GM18505 (cell line): ENCODE results near the gene PLCXD1.
A peak's percentile ranks its signal among the peaks of the same experiment; 100 is the strongest.
"Not testable (repeated sequence)": the region's sequence is repeated elsewhere in the genome, so short reads cannot be mapped to it uniquely, and the experiment has no call there.

ENCODE experiments used
- ATAC-seq: cut with Tn5 transposase; IDR thresholded peaks from one replicate; pipeline ENCODE4 v1.9.1; 2021; ENCODE audit not compliant: unreplicated experiment
- POLR2A ChIP-seq: IDR thresholded peaks from 4 replicates; pipeline ENCODE4 v1.6.1; 2011; ENCODE audit warnings: borderline replicate concordance; ENCODE audit not compliant: insufficient read depth, insufficient read length; ENCODE audit errors: extremely low read depth

Gene PLCXD1

DNA sequence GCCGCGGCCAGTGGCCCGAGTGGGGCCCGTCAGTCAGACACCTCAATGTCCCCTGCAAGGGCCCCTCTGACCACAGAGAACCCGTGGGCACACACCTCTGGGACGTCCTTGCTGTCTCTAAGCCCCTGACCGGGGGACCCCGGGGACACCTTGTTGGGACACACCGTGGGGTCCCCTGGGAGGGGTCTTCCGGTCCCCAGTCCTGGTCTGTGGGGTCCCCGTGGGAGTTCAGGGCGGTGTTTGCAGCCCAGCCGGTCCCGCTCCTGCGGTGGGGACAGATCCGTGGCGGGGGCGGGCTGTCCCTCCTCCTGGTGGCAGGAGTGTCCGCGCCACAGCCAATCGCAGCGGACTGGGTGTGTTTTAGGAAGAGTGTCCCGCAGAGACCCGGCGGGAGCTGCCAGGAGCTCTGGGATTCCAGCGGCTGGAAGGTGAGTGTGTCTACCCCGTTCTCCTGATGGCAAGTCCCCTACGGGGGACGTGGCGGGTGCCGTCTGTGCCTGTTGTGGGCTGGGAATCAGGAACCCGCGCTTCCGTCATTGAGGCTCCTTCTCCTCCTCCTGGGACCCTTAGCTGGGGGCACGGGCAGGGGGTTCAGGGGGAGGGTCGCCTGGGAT, 5.1 kb upstream of the PLCXD1 start:
- peak; percentile 67 for ATAC-seq
- no peak for TF ChIP-seq POLR2A

GRCh38 chrX:276581-277201, 4.5 kb upstream of the PLCXD1 start:
- no peak for ATAC-seq
- no peak for TF ChIP-seq POLR2A

GRCh38 chrX:279757-280604, 1.2 kb upstream of the PLCXD1 start:
- ATAC-seq, result not testable (repeated sequence)

- ATAC-seq, result not testable (repeated sequence)
These were observed 459 bp upstream of the PLCXD1 start for GRCh38 chrX:280722-281121.

- not testable (repeated sequence) for ATAC-seq
These were observed 960 bp downstream of the PLCXD1 start for GRCh38 chrX:282000-282681.

DNA sequence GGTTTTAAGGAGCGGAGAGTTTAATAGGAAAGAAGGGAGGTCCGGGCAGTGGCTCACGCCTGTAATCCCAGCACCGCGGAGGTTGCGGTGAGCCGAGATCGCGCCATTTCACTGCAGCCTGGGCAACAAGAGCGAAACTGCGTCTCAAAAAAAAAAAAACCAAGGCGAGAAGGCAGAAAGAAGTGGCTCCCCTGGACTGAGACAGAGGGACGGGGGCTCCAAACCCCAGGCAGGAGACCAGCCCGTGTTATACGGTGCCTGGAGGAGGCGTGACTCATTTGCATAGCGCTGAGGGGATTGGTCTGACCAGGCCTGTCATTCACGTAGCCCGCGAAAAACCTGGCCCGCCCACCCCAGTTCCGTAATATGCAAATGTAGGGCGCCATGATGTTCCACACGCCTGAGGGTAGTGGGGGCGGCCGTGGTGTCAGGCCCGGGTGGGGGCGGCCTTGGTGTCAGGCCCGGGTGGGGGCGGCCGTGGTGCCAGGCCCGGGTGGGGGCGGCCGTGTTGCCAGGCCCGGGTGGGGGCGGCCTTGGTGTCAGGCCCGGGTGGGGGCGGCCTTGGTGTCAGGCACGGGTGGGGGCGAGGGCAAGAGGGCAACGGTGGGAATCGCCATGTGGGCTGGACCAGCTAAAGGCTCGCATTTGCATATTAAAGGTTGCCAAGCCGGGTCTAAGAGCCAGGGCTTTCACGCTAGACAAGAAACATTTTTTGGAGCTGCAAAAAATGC, 2.1 kb downstream of the PLCXD1 start:
- peak; percentile 97 for ATAC-seq
- TF ChIP-seq POLR2A, result peak; percentile 68

DNA sequence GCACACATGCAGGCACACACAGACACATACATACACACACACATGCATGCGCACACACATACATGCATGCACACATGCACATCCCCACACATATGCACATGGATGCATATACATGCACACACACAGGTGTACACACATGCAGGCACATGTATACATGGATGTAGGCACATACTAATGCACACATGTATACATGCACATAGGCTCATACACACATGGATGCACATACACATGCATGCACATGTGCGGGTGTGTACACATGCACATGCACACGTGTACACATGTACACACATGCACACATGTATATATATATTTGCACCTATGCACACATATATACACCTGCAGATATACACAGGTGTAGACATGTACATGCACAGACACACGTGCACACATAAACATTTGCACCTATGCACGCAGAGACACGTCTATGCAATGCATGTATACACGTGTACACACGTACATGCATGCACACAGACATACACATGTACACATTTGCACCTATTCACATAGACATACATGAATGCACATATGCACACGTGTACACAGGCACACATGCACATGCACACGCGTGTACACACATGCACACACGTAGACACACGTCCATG, 4.0 kb downstream of the PLCXD1 start:
- TF ChIP-seq POLR2A, result no peak
- ATAC-seq, result no peak

DNA sequence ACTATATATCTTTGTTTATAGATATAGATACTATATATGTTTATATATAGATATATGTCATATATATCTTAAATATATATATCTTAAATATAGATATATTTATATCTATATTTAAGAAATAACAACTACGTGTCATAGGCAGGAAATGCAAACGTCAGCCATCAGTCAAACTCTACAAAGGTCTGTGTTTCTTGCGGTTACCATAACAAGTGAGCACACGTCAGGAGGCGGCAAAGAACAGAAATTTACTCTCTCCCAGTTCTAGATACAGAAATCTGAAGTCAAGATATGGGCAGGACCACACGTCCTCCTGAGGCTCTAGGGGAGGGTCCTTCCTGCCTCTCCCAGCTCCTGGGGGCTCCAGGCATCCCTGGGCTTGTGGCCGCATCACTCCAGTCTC, 6.5 kb downstream of the PLCXD1 start:
- no peak for TF ChIP-seq POLR2A

GRCh38 chrX:288561-288991, 7.4 kb downstream of the PLCXD1 start:
- no peak for ATAC-seq
- TF ChIP-seq POLR2A, result no peak

More for the DNA sequence above, 6.5 kb downstream of the PLCXD1 start:
- no peak for ATAC-seq

DNA sequence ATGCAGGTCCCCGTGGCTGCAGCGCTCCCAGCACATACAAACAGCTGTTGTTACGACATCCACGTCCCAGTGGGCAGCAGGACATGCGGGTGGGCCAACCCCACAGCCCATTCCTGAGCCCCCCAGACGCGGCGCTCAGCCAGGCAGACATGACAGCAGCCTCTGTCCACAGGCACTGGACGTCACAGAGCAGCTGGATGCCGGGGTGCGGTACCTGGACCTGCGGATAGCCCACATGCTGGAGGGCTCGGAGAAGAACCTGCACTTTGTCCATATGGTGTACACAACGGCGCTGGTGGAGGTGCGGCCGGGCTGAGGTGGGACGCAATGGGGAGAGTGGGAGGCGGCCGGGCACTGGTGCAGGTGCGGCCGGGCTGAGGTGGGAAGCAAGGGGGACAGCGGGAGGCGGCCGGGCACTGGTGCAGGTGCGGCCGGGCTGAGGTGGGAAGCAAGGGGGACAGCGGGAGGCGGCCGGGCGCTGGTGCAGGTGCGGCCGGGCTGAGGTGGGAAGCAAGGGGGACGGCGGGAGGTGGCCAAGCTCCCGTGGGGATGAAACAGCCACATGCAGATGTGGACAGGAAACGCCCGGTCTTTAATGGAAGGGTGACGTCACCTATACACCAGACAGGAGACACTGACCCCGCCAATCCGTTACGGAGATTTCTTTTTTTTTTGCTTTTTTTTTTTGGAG, 9.4 kb downstream of the PLCXD1 start:
- TF ChIP-seq POLR2A, result no peak
- ATAC-seq, result no peak

DNA sequence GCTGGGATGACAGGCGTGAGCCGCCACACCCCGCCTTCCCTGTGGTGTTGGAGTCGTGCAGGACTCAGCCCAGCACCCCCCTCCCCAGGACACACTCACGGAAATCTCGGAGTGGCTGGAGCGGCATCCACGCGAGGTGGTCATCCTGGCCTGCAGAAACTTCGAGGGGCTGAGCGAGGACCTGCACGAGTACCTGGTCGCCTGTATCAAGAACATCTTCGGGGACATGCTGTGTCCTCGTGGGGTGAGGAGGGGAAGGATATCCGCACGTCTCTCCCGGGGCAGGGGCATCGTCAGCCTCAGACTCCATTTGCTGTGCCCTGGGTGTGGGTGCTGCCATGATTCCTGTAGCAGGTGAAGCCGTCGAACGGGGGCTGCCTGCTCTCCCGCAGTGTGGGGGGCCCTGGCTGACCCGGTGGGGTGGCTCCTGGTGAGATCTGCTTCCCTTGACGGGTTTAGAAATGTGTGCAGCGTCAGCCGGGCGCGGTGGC, 10.3 kb downstream of the PLCXD1 start:
- TF ChIP-seq POLR2A, result no peak

More for the DNA sequence above, 10.3 kb downstream of the PLCXD1 start:
- ATAC-seq, result no peak
